GM18873 (cell line): Measurements from ENCODE around the gene GRK5.
A peak's percentile ranks its signal among the peaks of the same experiment; 100 is the strongest.

Experiments
- ATAC-seq: cut with Tn5 transposase; IDR thresholded peaks from one replicate; pipeline ENCODE4 v1.9.1; 2021; ENCODE audit warnings: mild to moderate bottlenecking, moderate library complexity, moderate number of reproducible peaks; ENCODE audit not compliant: unreplicated experiment, low FRiP score

The GRK5 gene

DNA sequence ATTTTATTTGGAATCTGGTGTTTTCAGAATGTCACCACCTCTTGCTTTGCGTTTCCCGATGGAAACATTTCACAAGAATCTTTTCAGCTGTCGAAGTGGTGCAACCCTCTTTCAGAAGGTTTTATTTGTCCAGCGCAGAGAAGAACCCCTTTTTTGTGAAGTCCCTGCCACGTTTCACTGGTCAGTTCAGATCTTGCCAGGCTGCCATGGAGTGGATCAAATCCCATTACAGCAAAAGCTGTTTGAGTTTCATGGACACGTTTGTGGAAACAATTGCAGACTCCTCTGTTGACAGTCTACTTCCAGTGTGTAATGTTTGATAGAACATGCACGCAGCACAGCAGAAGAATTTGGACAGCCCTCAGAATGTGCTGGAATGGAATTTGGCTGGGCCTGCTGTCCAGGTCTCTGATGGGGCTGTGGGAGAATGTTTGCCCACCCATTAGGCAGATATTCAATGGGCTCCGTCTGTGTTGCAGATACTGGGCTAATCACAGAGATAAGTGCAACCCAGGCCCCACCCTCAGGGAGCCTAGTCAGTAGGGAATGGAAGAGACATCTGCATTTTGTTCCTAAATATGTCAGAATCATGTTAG, 143.2 kb downstream of the GRK5 start:
- ATAC-seq, result no peak

DNA sequence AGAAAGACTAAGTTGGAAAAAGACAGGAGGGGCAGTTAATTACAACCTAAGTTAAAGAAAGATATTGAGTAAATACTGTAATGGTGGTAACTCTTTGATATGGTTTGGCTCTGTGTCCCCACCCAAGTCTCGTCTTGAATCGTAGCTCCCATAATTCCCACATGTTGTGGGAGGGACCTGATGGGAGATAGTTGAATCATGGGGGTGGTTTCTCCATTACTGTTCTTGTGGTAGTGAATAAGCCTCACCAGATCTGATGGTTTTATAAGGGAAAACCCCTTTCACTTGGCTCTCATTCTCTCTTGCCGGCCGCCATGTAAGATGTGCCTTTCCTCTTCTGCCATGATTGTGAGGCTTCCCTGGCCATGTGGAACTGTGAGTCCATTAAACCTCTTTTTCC, 143.8 kb downstream of the GRK5 start:
- ATAC-seq, result no peak

DNA sequence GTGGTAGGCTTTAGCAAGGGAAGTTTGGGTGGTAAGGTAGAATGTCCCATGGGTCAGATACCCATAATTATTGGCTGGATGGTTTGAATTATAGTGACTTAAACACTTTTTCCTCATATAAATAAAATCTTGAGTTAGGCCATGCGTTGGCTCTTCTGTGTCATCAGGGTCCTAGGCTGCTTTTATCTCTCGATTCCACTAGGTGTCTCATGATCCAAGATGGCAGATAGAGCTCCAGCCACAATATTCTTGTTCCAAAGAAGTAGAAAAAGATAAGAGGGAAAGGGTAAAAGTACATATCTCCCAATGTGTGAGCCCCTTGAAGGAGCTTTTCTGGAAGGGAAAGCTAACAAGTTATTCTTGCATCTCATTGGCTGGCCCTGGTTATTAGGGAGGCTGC, 144.7 kb downstream of the GRK5 start:
- no peak for ATAC-seq

DNA sequence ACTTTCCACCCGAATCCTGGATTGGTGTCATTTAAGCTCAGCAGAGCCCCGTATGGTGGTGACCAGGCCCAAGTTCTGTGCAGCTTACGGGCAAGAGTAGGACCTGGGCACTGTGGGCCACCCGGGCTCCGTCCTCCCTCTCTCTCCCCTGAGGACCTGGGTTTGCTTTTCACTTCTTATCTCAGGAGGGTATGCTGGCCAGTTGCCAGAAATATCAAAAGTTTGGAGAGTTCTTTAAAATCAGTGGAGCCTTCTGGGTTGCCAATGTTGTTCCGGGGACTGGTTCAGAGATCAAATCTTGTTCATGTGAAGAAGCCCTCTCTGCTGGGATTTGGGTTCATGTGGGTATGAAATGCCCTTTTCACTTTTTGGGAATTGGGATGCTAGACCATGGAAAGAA, 145.4 kb downstream of the GRK5 start:
- ATAC-seq, result no peak

DNA sequence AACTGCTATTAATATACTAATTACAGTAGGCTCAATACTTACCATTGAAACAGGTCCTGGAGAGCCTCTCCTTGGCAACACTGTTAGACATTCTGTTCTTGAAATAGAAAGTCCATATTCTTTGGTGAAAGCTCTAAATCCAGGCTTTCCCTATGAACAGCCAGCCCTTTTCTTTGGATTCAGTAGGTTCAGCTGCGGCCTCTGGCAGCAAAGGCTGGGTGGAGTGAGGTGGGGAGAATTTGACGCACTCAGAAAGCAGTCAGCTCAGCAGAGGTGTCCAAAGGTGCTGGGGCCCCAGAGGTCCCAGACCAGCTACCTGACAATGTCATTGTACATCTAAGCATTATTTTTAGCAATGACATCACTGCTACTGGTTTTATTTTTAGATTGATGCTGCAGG, 146.1 kb downstream of the GRK5 start:
- no peak for ATAC-seq

DNA sequence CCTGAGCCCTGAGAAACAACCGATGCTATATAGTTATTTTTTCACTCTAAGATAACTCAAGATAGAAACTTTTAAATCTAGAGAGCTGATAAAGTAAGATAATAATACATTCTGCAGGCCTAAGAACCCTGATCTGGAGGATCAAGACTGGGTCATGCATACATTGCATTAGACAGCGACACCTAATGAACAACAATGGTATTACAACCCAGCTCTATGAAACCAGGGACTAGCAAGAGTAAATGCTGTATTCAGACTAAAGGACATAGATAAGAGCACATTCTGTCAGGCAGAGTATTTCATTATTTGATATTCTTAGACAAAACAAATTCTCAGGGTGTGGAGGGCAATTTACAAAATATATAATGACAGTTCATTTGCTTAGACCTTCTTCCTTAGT, 148.6 kb downstream of the GRK5 start:
- ATAC-seq, result no peak

DNA sequence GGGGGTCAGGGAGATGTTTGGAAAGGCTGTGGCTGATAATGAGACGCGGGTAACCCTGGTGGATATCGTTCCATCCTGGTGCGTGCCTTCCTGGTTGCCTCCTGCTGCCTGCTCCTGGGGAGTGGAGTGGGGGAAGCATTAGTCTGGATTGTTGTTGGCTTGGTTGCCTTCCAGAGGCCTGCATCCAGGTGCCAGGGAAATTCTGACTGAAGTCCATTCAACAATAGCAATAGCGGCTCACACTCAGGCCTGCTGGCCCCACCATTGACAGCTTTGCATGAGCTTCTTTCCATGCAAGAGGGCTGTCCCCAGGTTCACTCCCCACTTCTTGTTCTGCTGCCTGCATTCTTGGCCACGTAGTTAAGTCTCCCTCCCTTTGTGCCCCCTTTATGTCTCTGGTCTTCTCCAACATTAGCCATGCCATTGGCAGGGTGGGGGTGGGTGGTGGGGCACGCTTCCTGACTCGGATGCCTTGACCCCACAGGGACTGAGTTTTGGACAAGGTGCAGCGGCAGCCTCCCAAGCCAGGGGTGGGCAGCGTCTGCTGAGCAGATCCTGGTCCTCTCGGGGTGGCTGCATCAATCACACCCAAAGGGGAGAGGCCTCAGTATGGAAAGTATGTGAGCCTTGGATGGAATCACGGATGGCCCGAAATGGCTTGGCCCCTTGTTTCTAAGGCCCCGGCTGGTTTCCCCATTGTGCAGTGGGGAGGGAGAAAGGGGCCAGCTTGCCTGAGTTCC, 150.2 kb downstream of the GRK5 start:
- ATAC-seq, result no peak

DNA sequence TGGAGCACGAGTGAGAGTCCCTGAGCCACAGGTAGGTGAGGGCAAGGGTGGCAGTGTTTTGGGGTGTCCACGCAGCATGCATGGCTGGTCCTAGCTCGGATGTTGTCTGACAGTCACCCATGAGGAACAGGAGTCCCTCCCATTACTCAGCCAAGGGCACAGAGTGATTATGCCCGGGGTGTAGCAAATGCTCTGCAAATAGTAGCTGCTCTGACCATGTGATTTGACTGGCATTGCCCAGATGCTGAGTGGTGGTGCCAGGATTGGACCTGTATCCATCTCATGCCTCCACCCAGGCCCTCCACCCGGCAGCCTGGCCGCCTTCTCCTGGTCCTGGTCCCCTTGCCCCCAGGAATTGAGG, 150.8 kb downstream of the GRK5 start:
- no peak for ATAC-seq

DNA sequence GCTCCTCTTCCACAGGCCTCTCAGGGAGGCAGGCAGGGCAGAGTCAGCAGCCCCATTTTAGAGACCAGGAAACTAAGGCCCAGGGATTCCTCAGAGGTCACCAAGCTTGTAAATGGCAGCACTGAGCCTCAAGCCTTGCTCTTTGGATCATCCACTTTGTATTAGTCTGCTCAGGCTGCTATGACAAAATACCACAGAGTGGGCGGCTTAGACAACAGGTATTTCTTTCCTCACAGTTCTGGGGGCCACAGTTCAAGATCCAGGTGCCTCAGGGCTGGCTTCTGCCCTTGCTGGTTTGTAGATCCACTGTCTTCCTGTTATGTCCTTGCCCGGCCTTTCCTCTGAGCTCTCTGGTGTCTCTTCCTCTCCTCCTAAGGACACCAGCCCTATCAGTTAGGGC, 151.2 kb downstream of the GRK5 start:
- no peak for ATAC-seq

DNA sequence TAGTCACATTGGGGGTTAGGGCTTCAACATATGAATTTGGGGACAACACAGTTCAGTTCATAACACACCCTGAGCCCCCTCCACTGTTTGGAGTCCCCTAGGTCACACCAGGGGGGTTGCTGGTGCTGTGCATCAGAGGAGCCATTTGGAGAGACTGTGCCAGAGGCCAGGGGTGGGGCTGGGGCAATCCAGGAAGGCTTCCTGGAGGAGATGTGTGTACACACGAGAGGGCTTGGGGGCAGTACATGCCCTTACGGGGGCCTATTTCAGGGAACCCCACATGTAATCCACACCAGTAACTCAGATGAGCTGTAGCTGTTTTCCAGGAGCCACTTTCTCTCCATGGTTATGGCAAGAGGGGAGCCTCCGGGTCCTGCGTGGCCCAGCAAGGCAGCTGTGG, 151.7 kb downstream of the GRK5 start:
- no peak for ATAC-seq

DNA sequence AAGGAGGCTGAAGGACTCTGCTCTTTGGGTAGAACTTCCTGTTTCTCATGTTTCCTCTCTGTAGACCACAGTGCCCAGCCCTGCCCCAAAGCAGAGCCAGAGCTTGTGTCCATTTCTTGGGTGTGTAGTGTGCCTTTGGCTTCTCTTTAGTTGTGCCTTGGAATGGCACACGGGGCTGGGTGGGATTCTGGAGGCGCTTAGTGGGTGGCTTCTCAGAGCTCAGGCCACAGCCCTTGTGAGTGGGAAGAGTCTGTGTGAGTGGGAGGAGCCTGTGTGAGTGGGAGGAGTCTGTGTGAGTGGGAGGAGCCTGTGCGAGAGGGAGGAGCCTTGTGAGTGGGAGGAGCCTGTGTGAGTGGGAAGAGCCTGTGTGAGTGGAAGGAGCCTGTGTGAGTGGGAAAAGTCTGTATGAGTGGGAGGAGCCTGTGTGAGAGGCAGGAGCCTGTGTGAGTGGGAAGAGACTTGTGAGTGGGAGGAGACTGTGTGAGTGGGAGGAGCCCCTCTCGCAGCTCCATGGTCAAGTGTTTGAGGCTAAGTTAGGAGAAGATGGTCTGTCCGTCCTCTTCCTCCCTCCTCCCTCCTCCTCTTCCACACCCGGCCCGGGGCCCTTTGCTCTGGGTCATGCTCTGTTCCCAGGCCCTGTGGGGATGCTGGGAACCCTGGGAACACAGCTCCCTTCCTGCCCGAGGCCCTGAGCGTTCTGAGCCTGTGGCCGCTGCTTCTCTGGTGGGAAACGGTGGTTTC, 153.0 kb downstream of the GRK5 start:
- ATAC-seq, result no peak

DNA sequence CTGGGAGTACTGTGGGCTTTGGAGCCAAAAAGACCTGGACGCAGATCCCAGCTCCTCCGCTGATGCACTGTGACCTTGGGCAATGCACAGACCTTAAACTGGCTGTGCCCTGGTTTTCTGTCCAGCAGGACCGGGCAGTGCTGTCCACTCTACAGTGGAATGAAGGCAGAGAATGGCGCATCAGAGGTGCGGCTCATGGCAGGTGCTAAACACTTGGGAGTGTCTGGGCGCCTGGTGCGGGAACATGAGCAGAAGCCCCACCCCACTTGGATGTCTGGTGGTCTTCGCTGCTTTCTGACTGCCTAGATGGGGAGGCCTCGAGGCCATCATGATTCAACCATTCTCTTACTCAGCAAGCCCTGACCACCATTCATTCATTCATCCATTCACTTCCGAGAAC, 153.7 kb downstream of the GRK5 start:
- no peak for ATAC-seq

DNA sequence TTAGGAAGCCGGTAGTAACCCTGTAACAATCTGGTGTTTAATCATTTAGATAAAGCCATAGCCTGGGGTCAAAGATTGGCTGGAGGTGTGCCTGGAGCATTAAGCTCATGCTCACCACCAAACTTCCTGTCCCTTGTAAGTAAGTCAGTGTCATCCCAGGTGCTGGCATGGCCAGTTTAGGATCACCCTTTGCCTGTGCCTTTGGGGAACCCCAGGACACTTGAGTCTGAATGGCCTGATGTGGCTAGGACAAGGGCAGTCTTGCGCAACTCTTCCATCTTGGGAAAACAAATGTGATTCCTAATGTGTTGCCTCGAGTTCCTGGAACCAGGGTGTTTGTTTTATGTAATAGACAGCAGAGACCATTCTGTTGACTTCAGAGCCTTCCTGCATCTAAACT, 154.8 kb downstream of the GRK5 start:
- ATAC-seq, result no peak

DNA sequence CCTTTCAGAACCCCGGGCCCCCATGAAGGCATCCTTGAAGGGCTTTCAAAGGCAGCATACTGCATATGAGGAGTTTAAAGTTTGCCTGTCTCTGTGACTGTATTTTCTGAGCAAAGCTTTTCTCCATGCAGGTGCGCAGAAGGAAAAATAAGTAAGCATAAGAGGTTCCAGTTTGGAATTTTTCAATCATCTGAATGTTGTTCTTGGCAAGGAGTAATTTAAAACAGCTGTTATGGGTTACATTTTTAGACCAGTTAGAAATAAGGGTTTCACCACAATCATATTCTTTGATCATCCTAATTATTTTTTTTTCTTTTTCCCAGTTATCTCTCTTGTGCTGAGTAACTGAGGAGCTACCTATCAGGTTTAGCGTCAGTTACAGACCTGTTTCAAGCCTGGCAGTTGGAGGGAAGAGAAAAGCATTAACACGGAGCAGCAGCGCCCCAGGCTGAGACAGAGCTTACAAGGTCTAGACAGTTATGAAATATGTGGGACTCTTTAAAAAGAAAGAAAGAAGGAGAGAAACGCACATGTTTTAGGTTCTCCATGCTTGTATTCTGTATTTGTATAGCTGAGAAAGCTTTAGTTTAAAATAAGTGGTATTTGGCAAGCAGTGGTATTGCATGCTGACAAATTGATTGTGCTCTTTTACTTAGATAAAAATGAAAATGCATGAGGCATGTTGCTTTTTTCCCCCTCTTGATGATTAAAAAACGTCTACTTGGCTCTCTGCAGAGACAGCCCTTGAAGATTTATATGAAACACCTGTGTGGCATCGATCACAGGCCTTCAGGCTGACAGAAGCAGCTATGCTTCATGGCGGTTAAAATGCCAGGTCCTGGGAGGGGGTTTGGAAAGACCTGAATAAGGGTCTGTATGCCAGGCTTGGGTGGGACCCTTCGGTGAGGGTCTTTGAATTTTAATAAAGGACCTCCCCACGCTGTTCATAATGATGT, 157.6 kb downstream of the GRK5 start:
- no peak for ATAC-seq

DNA sequence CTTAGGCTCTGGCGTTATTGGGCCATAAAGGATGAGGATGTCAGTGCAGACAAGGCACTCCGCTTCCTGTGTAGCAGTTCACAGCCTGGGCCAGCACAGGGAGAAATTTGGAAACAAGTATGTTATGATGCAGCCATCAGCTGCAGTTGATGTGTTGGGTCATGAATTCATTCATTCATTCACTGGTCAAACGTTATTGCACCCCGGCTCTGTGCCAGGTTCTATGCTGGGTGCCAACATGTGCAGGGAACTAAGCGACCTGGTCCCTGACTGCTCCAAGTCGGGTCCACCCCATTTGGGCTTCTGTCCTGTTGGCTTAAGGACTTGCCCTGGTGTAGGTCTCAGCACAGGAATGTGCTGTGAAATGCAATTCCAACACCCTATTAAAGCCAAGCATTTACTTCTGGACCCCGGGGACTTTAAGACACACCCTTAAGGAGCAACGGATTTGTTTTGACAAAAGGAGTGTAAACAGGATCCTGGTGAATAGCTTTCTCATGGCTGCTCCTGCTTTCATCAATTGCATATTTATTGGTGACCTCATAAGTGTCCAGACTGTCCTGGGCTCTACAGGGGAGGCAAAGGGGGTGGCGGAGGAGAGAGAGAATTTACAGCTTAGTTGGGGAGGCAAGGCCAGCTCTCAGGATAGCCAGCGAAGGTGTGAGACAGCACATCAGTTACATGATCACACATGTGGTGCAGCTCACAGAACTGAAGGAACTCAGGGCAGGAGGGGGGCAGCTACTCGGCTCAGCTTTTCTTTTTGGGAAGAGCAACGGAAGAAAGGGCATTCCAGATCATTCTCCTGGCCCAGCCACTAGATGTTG, 158.6 kb downstream of the GRK5 start:
- no peak for ATAC-seq

DNA sequence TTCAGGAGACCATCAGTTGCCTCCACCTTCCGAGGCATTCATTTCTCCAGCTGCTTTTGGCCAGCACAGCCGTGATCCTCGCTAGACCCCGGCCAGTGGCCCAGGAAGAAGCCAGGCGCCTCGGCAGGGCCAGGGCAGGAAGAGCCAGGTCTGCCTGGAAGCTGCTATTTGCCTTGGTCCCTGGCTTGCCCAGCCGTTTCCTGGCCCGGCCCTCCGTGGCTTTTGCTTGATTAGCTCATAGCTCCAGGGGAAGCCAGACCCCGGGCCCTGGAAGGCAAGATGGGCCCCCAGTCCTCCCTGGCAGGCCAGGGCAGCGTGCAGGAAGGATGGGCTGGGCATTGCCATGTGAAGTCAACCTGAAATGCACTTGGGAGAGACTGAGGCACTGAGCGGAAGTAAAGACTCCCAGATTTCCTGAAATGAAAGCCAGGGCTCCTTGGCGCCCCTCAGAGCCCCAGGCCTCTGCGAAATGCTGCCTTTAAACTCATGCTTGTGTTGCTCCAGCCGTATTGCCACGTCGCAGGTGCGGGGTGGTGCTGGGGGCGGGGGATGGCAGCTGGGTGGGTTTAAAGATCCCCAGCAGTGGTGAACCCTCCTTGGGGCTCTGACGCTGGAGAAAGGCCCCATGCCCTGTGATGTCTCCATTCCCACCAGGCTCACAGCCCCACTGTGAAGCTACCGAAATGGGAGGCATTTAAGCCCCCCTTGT, 160.6 kb downstream of the GRK5 start:
- ATAC-seq, result no peak

DNA sequence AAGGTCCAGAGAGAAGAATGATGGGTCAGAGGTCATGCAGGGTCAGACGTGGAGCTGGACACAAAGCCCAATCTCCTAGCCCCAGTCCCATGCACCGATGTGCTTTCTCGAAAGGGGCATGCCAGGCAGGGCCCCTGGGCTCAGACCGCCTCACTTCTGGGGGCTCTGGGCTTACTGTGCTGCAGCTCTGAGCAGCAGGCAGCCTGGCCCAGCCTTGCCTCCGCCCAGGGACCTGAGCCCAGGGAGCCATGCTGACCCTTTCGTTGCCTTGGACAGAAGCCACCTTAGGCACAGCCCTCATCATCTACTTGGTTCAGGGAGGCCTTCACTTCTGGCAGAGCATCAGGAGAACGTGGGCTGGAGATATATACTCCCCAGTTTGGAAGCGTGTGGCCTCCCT, 161.2 kb downstream of the GRK5 start:
- ATAC-seq, result no peak

DNA sequence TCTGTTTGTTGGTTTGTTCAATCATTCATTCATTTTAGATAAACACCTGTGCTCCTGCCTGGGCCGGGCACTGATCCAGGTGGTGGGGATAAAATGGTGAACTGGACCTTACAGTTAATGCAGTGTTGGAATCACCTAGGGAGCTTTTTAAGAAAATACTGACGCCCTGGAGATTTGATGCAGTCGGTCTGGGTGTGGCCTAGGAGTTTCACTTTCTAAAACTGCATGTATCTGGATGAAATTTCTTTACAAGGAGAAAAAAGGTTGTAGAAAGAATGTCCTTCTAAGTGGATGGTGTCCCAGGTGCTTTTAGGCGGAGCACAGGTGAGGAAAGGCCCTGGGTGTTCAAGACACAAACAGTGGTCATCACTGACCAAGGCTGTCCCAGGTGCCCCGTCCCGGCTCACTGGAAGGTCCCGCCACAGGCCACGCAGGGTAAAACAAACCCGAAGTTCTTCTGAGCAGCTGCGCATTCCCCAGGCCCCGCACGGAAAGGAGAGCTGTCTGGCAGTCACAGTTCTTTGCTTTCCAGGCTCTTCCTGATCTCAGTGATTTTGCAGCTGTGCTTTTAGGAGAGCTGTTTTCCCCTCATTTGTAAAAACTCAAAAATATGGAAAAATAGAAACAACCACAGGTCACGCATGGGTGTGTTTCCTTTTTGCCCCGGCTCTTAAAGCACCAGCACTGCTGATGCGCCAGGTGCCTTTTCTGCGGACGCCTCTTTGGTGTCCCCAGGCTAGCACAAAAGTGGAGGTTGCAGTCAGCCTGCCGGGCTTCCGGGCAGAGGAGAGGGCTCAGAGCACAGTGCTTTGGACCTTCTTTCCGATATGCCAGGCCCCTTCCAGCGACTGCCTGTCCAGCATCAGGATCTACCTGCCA, 161.9 kb downstream of the GRK5 start:
- ATAC-seq, result peak; percentile 62
